ENCODE results near the gene SMPDL3A.

SMPDL3A gene

DNA sequence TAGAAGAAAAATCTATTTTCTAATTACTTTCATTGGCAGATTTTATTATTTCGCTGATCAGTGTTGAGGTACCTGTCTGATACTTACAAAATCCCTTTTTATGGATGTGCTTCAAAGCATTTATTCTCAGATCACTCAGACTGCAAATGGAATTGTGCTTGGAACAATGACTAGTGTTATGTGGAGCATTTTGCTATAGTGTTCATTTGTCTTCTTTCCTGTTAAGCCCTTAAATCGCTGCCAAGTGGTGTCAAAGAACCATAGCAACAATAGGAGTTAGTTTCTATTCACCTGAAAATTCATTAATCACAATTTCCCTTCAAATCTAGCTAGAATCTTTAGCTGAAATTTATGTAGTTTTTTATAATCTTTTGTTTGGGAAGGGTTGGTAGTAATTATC is 29.8 kb downstream of the SMPDL3A start:
- DNase-seq (ENCODE audit: low read depth): no peak
- TF ChIP-seq, protein P1, sequence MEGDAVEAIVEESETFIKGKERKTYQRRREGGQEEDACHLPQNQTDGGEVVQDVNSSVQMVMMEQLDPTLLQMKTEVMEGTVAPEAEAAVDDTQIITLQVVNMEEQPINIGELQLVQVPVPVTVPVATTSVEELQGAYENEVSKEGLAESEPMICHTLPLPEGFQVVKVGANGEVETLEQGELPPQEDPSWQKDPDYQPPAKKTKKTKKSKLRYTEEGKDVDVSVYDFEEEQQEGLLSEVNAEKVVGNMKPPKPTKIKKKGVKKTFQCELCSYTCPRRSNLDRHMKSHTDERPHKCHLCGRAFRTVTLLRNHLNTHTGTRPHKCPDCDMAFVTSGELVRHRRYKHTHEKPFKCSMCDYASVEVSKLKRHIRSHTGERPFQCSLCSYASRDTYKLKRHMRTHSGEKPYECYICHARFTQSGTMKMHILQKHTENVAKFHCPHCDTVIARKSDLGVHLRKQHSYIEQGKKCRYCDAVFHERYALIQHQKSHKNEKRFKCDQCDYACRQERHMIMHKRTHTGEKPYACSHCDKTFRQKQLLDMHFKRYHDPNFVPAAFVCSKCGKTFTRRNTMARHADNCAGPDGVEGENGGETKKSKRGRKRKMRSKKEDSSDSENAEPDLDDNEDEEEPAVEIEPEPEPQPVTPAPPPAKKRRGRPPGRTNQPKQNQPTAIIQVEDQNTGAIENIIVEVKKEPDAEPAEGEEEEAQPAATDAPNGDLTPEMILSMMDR (conservative IDR thresholded peaks at IDR 0.05; ENCODE audit: control insufficient read depth, insufficient read depth, low read depth, low read length): no peak
- no peak overlapping the region for H3K4me3 ChIP-seq (ENCODE audit: control insufficient read depth, low read depth, low read length)

DNA sequence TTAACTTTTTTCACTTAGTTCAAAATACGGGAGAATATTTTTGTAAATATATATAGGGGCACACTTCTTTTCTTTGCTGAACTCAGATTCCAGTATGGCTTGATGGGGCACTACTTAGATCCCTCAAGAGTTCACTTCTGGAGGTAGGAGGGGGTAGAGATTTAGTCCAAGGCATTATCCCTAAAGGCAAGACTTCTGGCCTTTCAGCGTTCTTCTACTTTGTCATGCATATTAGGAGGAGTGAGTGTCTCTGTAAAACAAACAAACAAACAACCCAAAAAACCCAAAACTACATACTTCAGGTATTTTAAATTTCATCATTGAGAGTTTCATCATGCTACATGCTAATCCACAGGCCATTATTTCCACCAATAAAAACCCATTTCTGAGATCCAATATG is 32.0 kb downstream of the SMPDL3A start:
- no peak overlapping the region for H3K4me3 ChIP-seq (ENCODE audit: control insufficient read depth, low read depth, low read length)
- DNase-seq (ENCODE audit: low read depth): no peak
- TF ChIP-seq, protein P1 (conservative IDR thresholded peaks at IDR 0.05; ENCODE audit: control insufficient read depth, insufficient read depth, low read depth, low read length): no peak

DNA sequence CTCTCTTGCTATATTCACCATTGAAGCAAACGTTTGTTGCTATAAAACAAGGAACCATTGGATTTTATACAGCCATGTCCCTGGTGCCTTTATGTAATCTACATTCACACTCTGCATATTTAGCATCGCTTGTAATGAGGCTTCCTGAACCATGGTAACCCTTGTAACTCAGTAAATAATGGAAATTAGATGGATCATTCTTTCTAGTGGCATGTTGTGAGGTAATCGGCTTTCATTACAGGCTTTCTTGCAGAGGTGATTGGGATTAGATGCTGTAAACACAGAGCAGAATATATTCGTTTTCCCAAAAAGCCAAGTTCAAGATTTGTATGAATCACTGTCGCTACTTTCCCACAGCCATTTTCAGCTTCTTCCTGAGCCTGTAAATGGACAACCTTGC is 36.1 kb downstream of the SMPDL3A start:
- no peak overlapping the region for H3K4me3 ChIP-seq (ENCODE audit: control insufficient read depth, low read depth, low read length)
- no peak for DNase-seq (ENCODE audit: low read depth)
- TF ChIP-seq, protein P1 (conservative IDR thresholded peaks at IDR 0.05; ENCODE audit: control insufficient read depth, insufficient read depth, low read depth, low read length): no peak

DNA sequence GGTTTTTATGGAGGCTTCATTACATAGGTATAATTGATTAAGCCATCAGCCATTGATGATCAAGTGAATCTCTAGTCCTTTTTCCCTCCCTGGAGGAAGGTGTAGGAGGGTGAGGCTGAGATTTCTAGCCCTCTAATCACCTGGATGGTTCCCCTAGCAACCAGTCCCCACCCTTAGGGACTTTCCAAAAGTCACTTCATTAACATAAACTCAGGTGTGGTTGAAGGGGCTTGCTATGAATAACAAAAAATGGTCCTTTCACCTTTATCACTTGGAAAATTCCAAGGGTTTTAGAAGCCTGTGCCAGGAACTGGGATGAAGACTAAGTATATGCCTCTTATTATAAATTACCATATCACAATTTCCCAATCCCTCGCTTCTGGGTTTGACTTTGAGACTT is 40.4 kb downstream of the SMPDL3A start:
- TF ChIP-seq, protein P1 (conservative IDR thresholded peaks at IDR 0.05; ENCODE audit: control insufficient read depth, insufficient read depth, low read depth, low read length): no peak
- H3K4me3 ChIP-seq (ENCODE audit: control insufficient read depth, low read depth, low read length): no peak overlapping the region
- DNase-seq (ENCODE audit: low read depth): no peak

DNA sequence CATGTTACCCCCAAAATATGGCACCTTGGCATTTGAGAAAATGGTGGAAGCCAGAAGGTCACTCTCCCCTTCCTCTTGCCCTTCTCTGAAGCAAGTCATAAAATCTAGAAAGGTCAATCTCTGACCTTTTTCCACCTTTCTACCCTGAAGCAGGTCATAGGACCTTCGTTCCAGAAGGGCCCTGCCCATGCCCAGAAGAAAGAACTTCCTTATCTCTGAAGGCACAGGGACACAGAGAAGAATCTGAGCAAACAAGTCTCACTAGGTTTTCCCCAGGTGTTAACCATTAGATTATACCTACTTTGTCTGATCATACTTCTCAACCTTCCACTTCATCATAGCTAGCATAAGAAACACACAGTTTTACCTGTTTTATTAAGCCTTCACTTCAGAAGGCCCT is 42.5 kb downstream of the SMPDL3A start:
- TF ChIP-seq, protein P1 (conservative IDR thresholded peaks at IDR 0.05; ENCODE audit: control insufficient read depth, insufficient read depth, low read depth, low read length): no peak
- no peak for DNase-seq (ENCODE audit: low read depth)
- H3K4me3 ChIP-seq (ENCODE audit: control insufficient read depth, low read depth, low read length): no peak overlapping the region

DNA sequence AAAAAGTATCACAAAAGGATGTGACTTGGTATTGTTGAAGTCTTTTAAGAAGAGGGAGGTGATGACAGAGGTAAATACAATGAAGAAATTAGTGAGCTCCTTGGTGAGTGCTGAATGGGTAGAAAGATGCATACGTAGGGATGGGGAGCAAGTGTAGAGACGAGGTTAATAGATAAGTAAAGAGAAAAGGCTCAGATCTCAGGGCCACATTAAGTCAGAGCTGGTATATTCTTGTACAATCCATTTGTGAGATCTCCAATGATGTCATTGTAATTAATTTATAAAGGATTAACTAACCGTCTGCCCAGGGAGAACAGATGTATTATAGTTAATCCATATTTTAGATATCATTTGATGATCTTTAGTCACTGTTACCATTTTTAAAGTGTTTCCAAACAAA is 43.4 kb downstream of the SMPDL3A start:
- DNase-seq (ENCODE audit: low read depth): no peak
- TF ChIP-seq, protein P1 (conservative IDR thresholded peaks at IDR 0.05; ENCODE audit: control insufficient read depth, insufficient read depth, low read depth, low read length): no peak
- no peak overlapping the region for H3K4me3 ChIP-seq (ENCODE audit: control insufficient read depth, low read depth, low read length)

DNA sequence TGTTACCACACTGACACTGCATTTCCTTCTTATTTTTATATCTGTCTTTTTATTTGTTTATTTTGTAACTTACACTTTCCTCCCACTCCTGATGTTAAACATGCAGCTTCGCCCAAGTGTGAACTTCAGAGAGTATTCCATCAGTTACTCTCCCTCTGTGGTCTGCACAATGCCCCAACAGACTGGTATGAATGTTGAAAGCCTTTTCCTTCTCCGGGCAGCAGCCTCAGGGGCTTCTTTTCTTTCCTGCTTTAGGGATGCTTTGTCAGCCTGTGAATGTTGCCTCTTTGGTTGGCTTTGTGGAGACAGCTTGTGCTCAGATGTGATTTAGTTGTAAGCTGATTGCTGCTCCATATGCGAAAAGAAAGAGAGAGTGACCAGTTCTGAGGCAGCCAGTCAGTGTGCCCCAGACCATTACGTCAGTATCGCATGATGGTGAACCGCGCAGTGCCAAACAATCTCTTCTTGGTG is 44.0 kb downstream of the SMPDL3A start:
- TF ChIP-seq, protein P1 (conservative IDR thresholded peaks at IDR 0.05; ENCODE audit: control insufficient read depth, insufficient read depth, low read depth, low read length): no peak
- no peak overlapping the region for H3K4me3 ChIP-seq (ENCODE audit: control insufficient read depth, low read depth, low read length)
- DNase-seq (ENCODE audit: low read depth): no peak
